GM18517 (cell line): ENCODE results near the gene PRDM13.
"Not testable (repeated sequence)": the region's sequence is repeated elsewhere in the genome, so short reads cannot be mapped to it uniquely, and the experiment has no call there.

Source experiments
- ATAC-seq: cut with Tn5 transposase; IDR thresholded peaks from one replicate; pipeline ENCODE4 v1.9.1; 2021; ENCODE audit warnings: mild to moderate bottlenecking, moderate library complexity; ENCODE audit not compliant: unreplicated experiment

The PRDM13 gene

DNA sequence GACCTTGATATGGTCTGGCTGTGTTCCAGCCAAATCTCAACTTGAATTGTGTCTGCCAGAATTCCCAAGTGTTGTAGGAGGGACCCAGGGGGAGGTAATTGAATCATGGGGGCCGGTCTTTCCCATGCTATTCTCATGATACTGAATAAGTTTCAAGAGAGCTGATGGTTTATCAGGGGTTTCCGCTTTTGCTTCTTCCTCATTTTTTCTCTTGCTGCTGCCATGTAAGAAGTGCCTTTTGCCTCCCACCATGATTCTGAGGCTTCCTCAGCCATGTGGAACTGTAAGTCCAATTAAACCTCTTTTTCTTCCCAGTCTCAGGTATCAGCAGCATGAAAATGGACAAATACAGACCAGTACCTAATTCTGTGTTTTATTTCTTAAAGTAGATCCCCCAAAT, 15.4 kb downstream of the PRDM13 start:
- not testable (repeated sequence) for ATAC-seq

DNA sequence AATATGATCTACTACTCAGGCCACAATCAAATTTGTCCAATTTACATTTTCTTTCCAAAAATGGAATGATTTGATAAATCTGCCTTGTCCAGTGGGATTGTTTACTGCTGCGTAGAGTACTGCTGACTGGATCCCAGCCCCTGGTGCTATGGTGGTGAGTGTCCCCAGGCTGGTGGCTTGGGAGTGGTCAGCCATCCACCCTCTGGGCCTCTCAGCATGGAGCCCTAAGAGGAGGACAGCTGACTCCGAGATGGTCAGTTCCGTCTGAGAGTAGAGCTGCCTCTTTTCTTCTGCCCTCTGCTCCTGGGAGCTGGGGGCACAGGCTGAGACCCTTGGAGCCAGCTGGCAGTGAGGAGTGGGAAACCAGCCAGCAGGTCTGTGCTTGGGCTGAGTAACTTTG, 22.7 kb downstream of the PRDM13 start:
- ATAC-seq: no peak

DNA sequence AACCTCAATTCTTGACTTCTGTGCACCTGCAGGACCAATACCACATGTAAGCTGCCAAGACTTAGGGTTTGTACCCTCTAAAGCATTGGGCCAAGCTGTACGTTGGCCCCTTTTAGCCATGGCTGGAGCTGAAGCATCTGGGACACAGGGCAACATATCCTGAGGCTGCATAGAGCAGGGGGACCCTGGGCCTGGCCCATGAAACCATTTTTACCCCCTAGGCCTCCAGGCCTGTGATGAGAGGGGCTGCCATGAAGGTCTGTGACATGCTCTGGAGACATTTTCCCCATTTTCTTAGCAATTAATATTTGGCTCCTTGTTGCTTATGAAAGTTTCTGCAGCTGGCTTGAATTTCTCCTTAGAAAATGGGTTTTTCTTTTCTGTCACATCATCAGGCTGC, 31.0 kb downstream of the PRDM13 start:
- ATAC-seq: no peak

DNA sequence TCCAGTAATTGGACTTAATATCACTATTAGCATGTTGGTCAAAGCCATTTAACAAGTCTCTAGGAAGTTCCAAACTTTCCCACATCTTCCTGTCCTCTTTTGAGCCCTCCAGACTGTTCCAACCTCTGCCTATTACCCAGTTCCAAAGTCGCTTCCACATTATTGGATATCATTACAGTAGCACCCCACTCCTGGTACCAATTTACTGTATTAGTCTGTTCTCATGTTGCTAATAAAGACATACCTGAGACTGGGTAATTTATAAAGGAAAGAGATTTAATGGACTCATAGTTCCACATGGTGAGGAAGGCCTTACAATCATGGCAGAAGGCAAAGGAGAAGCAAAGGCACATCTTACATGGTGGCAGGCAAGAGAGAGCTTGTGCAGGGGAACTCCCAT, 31.7 kb downstream of the PRDM13 start:
- not testable (repeated sequence) for ATAC-seq

DNA sequence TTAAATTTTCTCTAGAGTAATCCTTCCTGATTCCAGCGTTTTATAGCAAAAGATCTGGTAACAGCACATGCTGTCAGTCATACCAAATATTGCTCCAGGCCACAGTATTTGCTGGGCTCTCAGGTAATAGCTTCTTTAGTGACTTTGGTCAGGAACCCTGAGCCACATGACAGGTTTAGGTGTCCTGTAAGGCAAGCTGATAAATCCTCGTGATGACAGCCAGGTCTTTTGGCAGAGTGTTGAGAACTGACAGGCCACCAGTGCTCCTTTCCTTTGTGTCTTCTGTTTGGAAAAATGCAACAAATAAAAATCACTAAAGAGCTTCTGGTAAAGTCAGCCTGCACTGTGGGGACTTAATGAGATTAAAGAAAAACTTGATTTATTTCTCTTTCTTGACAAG, 34.6 kb downstream of the PRDM13 start:
- ATAC-seq: no peak

DNA sequence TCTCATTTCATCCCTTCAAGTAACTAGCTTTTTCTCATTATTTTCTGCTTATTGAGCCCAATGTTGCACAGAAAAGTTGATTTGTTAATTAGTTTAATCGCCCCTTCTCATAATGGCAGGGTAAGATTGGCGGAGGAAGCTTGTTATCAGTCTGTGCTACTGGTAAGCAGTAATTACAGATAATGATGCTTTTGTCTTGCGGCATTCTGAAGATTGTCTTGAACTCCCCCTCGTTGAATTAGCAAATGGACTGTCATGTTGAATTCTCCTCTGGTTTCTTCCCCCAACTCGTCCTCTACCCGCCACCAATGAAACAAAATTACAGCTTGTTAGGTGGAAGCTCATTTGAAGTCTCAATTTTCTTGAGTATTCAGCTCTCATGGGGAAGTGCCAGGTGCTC, 39.4 kb downstream of the PRDM13 start:
- no peak for ATAC-seq

DNA sequence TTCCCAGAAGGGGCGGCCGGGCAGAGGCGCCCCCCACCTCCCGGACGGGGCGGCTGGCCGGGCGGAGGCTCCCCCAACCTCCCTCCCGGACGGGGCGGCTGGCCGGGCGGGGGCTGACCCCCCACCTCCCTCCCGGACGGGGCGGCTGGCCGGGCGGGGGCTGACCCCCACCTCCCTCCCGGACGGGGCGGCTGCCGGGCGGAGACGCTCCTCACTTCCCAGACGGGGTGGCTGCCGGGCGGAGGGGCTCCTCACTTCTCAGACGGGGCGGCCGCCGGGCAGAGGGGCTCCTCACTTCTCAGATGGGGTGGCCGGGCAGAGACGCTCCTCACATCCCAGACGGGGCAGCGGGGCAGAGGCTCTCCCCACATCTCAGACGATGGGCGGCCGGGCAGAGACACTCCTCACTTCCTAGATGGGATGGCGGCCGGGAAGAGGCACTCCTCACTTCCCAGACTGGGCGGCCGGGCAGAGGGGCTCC, 43.5 kb downstream of the PRDM13 start:
- not testable (repeated sequence) for ATAC-seq

DNA sequence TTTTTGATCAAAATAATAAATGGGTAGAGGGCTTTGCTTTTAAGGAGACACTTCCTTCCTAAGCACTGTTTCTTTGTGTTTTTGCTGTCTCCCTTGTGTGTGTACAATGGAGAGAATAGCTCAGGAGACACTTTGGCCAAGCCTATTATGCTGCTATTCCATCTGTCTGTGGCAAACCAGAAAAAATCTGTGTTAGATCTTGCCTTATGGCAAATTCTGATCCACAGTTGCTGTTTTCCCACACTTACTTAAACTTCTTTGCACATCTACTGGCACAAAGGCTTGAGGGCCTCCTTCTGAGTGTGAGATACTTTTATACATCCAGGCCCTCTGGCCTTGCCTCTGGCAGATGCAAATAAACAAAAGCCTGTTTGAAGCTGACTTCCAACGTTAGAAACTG, 53.6 kb downstream of the PRDM13 start:
- no peak for ATAC-seq

DNA sequence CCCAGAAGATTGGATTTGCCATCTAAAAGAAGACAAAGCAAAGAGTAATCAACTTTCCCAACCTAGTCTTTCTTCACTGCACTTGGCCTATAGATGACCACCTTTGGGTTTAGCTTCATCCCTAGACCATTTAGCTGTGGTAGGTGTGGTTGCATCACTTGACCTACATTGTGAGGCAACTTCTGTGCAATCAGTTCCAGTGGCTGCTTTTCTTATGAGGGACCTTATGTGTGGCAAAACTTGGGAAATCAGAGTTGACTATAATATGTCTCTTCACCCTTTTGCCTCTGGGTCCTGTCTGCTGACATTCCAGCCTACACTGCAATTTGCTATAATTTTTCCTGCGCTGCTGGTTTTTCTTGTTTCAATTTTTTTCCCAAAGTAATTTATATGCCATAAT, 55.2 kb downstream of the PRDM13 start:
- ATAC-seq: no peak

DNA sequence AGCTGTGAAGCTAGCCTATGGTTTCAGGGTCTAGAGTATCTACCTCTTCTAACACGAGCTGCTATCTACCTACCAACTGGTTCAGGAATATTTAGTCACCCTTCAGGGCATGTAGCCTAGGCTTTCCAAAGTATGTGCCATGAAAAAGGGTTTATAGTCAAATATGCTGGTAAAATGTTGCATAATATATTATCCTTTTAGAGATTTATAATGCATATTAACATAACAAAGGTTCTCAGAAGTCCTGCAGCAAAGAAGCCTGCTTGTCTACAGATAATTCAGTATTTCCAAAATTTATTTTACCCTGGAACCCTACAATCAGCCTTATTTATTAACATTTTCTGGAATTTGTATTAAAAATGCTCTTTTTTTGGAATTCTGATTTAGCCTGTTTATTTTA, 56.0 kb downstream of the PRDM13 start:
- no peak for ATAC-seq
